Upper lobe of right lung (tissue), 1 donor: ENCODE results near the gene NCAPH2. TPM values are rescaled to one million over a fixed set of nuclear protein-coding genes. Genes with fewer than 3 reads are reported as not detected.

Source experiments
- ATAC-seq: fragments of 200-7000 bp; cut with Tn5 transposase; one replicate; pipeline ENCODE4 v1.9.1; 2020; ENCODE audit warnings: mild to moderate bottlenecking, moderate library complexity
- DNase-seq: peaks from one replicate; pipeline ENCODE4 v3.0.0-alpha.2; 2020
- H3K27ac ChIP-seq: fragments of 200-600 bp; one replicate; pipeline ENCODE4 v1.8.0; 2022
- H3K27me3 ChIP-seq: fragments of 200-600 bp; one replicate; pipeline ENCODE4 v1.8.0; 2022; ENCODE audit warnings: mild to moderate bottlenecking
- H3K36me3 ChIP-seq: fragments of 200-600 bp; one replicate; pipeline ENCODE4 v1.8.0; 2022
- H3K4me1 ChIP-seq: fragments of 200-600 bp; one replicate; pipeline ENCODE4 v1.8.0; 2022
- H3K4me3 ChIP-seq: fragments of 200-600 bp; one replicate; pipeline ENCODE4 v1.8.0; 2022; ENCODE audit warnings: mild to moderate bottlenecking
- H3K9me3 ChIP-seq: fragments of 200-600 bp; one replicate; pipeline ENCODE4 v1.8.0; 2022
- CTCF ChIP-seq: fragments of 200-600 bp; IDR thresholded peaks from one replicate; pipeline ENCODE4 v1.8.0; 2022; ENCODE audit warnings: antibody characterized with exemption
- intact Hi-C: fragments of 100-400 bp; cut with DNase I; formaldehyde crosslinking; loops from one replicate; pipeline ENCODE4 v1.11.0; 2022
- total RNA-seq: library from RNA; stranded (reverse); fragmentation: NEBNext Ultra II Directional; extraction: Animal tissue kit (Norgen Biotek cat#: 25700); gene quantifications from one replicate; pipeline ENCODE4 v1.2.1, GENCODE V29; 2021
- donor health status: DM: no; HTN: yes; CAD: no; lungs with severe emphysema.

NCAPH2 gene
- total RNA-seq, 1 donor from 2014 or later, result 51.8 TPM

- no peak for TF ChIP-seq CTCF
- Histone ChIP-seq H3K4me1 (peaks cover 25% of the 10 kb centered on the region), H3K4me3 (no peak overlapping the region), H3K27ac (no peak overlapping the region), H3K36me3 (no peaks in the 10 kb centered on the region), H3K9me3 (no peaks in the 10 kb centered on the region), H3K27me3 (peaks cover 16% of the 10 kb centered on the region)
- DNase-seq, result no peak
- intact Hi-C loops, result no loop called here
- no peak for ATAC-seq
These were observed 31.2 kb upstream of the NCAPH2 start for GRCh38 chr22:50476868-50477267.

- no peaks in the 10 kb centered on the region for H3K36me3 ChIP-seq
- ATAC-seq (no peak), DNase-seq (no peak)
- H3K27me3 ChIP-seq, result peaks cover 26% of the 10 kb centered on the region
- no peak overlapping the region for H3K27ac ChIP-seq
- H3K9me3 ChIP-seq, result no peaks in the 10 kb centered on the region
- TF ChIP-seq CTCF, result no peak
- H3K4me3 ChIP-seq, result no peak overlapping the region
- intact Hi-C loops, result no loop called here
- H3K4me1 ChIP-seq, result peaks cover 22% of the 10 kb centered on the region
These were observed 30.1 kb upstream of the NCAPH2 start for GRCh38 chr22:50477923-50478322.

- Histone ChIP-seq H3K4me3 (no peak overlapping the region), H3K27ac (no peak overlapping the region), H3K4me1 (peaks cover 11% of the 10 kb centered on the region), H3K27me3 (peaks cover 31% of the 10 kb centered on the region), H3K36me3 (no peaks in the 10 kb centered on the region), H3K9me3 (no peaks in the 10 kb centered on the region)
- intact Hi-C loops, result no loop called here
- no peak for ATAC-seq
- no peak for DNase-seq
- no peak for TF ChIP-seq CTCF
These were observed 28.3 kb upstream of the NCAPH2 start for GRCh38 chr22:50479721-50480120.

GRCh38 chr22:50481045-50481439, 27.0 kb upstream of the NCAPH2 start:
- DNase-seq (no peak), ATAC-seq (no peak)
- no peak for TF ChIP-seq CTCF
- Histone ChIP-seq H3K9me3 (no peaks in the 10 kb centered on the region), H3K27me3 (peaks cover 31% of the 10 kb centered on the region), H3K4me1 (peaks cover 6% of the 10 kb centered on the region), H3K36me3 (no peaks in the 10 kb centered on the region), H3K27ac (no peak overlapping the region), H3K4me3 (peak overlapping the region; percentile 54)
- intact Hi-C loops, result no loop called here

DNA sequence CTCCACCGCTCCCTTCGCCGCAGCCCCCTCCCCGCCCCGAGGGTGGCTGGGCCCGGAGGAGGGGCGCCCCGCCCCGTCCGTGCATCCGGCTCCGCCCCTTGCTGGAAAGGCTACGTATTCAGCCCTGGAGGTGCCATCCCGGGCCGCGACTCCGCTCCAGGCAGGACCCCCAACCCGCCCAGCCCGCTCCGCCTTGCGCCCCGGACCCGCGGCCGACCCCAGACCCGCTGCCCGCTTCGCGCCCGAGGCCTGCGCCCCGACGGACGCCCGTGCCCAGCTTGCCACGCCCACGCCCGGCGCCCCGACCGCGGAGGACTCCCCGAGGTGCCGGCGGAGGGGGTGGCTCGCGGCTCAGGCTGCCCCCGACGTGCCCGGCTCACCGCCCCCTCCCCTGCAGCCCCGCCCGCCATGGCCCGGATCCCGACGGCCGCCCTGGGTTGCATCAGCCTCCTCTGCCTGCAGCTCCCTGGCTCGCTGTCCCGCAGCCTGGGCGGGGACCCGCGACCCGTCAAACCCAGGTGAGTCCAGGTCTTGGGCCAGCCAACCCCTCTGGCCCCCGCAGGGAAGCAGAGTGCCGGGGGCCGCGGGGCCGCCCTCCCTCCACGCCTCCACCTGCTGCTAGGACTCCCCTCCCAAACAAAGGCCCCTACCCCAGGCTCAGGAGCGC, 26.5 kb upstream of the NCAPH2 start, which contains the start of gene ADM2:
ADM2 (plus strand) TSS at position 104 of the 667 bp plus-strand sequence; CDS start at position 409, 305 bp downstream.
- ATAC-seq (peak; percentile 66), DNase-seq (peak; percentile 77)
- H3K36me3 ChIP-seq, result no peaks in the 10 kb centered on the region
- intact Hi-C loops, result no loop called here
- H3K9me3 ChIP-seq, result no peaks in the 10 kb centered on the region
- H3K27me3 ChIP-seq, result peaks cover 31% of the 10 kb centered on the region
- H3K4me3 ChIP-seq, result peak within 1 kb of the TSS; percentile 54
- H3K4me1 ChIP-seq, result peaks cover 6% of the 10 kb centered on the region
- TF ChIP-seq CTCF, result no peak
- H3K27ac ChIP-seq, result no peak within 1 kb of the TSS
